BE2C (cell line): ENCODE measurements around the gene RAB6B.
A peak's percentile ranks its signal among the peaks of the same experiment; 100 is the strongest.

Experiments used
- DNase-seq: peaks from one replicate; pipeline ENCODE4 v3.0.0-alpha.2; 2020
- H3K27me3 ChIP-seq: fragments of 250-450 bp; sonication (Bioruptor Pico); 2 replicates; pipeline ENCODE4 v1.5.1; 2020; ENCODE audit warnings: mild to moderate bottlenecking
- H3K36me3 ChIP-seq: fragments of 250-450 bp; sonication (Bioruptor Pico); 2 replicates; pipeline ENCODE4 v1.5.1; 2020; ENCODE audit warnings: mild to moderate bottlenecking
- H3K4me1 ChIP-seq: fragments of 250-450 bp; sonication (Bioruptor Pico); 2 replicates; pipeline ENCODE4 v1.5.1; 2020
- H3K4me3 ChIP-seq: 2 replicates; pipeline ENCODE4 v1.5.1; 2011; ENCODE audit warnings: low read depth, low read length
- H3K9me3 ChIP-seq: fragments of 250-450 bp; sonication (Bioruptor Pico); 2 replicates; pipeline ENCODE4 v1.5.1; 2020
- TF ChIP-seq, protein P1 (sequence below): IDR thresholded peaks from 2 replicates; pipeline ENCODE4 v1.5.1; 2012; ENCODE audit warnings: mild to moderate bottlenecking, low read depth, low read length

Gene RAB6B

DNA sequence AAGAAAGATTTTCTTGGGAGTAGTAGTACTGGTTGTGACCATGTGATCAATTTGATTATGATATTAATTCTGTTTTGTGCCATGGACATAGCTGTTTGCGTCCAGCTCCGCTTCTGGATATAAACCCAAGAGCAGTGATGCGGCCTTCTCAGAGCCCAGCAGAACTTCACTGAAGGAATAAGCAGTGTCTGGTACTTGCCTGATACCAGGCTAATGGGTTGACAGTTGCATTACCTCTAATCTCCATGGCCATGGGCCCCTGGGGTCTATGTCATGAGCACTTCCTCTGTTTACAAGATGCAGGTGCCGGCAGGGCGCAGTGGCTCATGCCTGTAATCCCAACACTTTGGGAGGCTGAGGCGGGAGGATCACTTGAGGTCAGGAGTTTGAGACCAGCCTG, 36.3 kb upstream of the RAB6B start:
- H3K4me1 ChIP-seq, result no peaks in the 10 kb centered on the region; the same call in 1 of the 2 replicates
- H3K36me3 ChIP-seq, result no peaks in the 10 kb centered on the region
- no peak overlapping the region for H3K4me3 ChIP-seq
- H3K27me3 ChIP-seq, result peaks cover 6% of the 10 kb centered on the region; the same call in 1 of the 2 replicates
- TF ChIP-seq, protein P1, sequence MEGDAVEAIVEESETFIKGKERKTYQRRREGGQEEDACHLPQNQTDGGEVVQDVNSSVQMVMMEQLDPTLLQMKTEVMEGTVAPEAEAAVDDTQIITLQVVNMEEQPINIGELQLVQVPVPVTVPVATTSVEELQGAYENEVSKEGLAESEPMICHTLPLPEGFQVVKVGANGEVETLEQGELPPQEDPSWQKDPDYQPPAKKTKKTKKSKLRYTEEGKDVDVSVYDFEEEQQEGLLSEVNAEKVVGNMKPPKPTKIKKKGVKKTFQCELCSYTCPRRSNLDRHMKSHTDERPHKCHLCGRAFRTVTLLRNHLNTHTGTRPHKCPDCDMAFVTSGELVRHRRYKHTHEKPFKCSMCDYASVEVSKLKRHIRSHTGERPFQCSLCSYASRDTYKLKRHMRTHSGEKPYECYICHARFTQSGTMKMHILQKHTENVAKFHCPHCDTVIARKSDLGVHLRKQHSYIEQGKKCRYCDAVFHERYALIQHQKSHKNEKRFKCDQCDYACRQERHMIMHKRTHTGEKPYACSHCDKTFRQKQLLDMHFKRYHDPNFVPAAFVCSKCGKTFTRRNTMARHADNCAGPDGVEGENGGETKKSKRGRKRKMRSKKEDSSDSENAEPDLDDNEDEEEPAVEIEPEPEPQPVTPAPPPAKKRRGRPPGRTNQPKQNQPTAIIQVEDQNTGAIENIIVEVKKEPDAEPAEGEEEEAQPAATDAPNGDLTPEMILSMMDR, result no peak
- no peaks in the 10 kb centered on the region; the same call in 1 of the 2 replicates for H3K9me3 ChIP-seq
- no peak for DNase-seq

DNA sequence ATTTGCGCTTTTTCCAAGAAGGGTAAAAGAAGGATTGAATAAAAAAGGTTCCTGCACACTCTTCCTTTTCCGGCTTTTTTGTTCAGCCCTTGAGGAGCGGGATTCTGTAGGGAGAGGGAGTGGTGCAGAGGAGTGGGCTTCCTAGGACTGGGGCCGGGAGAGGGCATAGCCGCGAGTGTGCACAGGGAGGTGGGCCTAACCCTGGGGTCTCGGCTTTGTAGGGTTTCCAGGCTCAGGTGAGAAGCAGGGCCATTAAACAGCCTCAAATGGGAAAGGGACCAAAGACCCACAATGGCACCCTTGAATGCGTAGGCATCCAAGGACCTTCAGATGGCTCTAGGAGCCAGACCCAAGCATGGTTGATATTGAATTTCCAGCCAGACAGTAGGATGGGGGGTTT, 35.4 kb upstream of the RAB6B start:
- Histone ChIP-seq H3K4me3 (no peak overlapping the region), H3K27me3 (peaks cover 6% of the 10 kb centered on the region; the same call in 1 of the 2 replicates), H3K36me3 (no peaks in the 10 kb centered on the region), H3K4me1 (no peaks in the 10 kb centered on the region; the same call in 1 of the 2 replicates), H3K9me3 (no peaks in the 10 kb centered on the region; the same call in 1 of the 2 replicates)
- DNase-seq, result no peak
- TF ChIP-seq, protein P1, result no peak

DNA sequence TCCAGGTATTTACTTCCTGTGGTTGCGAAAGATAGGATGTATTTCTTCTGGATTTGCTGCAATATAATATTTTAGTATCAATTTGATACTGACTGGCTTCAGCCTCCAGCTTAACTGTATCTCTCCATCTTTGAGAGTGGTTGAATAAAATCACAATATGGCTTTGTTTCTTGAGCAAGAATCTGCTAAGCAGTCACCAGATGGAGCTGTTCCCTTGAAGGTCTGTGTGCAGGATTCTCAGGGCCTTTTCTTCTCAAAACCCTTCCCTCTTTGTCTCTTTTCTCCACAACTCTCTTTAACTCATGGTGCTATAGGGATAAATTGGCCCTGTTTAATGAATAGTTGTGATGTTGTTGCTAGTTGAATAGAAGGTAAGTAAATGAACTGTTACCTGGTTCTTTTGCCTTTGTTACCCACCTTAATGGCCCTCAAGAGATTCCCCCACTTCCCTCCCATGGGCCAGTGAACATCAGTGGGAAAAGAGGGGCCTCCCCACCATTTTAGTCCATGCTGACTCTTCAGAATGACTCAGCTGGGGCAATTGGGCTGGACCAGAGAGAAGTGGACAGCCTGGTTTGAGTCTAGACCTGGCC, 34.8 kb upstream of the RAB6B start:
- H3K36me3 ChIP-seq, result no peaks in the 10 kb centered on the region
- DNase-seq, result peak; percentile 51
- H3K4me3 ChIP-seq, result no peak overlapping the region
- H3K4me1 ChIP-seq, result no peaks in the 10 kb centered on the region; the same call in 1 of the 2 replicates
- no peaks in the 10 kb centered on the region; the same call in 1 of the 2 replicates for H3K9me3 ChIP-seq
- TF ChIP-seq, protein P1, result peak; percentile 84
- H3K27me3 ChIP-seq, result peaks cover 6% of the 10 kb centered on the region; the same call in 1 of the 2 replicates

DNA sequence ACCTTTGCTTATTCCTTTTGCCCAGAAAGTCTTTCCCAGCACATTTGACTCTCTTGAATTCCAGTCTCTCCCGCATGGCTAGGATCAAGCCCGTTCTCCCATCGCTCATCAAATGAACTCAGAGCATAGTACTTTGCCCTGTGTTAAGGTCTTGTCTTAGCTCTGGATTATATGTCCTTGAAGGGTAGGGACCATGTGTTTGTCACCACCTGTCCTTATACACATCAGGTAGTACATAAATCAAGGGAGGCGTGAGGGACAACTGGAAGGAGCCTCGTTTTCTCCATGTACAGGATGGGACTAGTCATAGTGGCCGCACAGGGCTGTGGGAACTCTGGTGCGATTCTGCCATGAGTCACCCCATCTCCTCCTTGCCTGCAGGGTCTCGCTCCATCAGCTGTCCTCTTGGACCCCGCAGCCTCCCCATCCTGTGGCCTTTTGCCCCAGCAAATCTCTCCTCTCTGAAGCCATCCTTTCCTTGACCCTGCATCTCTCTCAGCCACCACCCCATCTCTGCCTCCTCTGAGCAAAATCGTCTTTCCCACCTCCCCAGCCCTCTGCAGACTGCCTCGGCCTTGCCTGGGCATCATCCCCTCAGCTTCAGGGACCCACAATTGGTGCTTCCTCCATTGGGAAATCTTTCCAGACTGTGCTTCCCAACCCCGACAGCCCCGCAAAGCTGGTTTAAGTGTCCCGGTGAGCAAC, 33.4 kb upstream of the RAB6B start:
- TF ChIP-seq, protein P1, result no peak
- no peaks in the 10 kb centered on the region for H3K36me3 ChIP-seq
- no peak for DNase-seq
- peaks cover 6% of the 10 kb centered on the region; the same call in 1 of the 2 replicates for H3K27me3 ChIP-seq
- no peak overlapping the region for H3K4me3 ChIP-seq
- no peaks in the 10 kb centered on the region; the same call in 1 of the 2 replicates for H3K9me3 ChIP-seq
- H3K4me1 ChIP-seq, result no peaks in the 10 kb centered on the region; the same call in 1 of the 2 replicates

DNA sequence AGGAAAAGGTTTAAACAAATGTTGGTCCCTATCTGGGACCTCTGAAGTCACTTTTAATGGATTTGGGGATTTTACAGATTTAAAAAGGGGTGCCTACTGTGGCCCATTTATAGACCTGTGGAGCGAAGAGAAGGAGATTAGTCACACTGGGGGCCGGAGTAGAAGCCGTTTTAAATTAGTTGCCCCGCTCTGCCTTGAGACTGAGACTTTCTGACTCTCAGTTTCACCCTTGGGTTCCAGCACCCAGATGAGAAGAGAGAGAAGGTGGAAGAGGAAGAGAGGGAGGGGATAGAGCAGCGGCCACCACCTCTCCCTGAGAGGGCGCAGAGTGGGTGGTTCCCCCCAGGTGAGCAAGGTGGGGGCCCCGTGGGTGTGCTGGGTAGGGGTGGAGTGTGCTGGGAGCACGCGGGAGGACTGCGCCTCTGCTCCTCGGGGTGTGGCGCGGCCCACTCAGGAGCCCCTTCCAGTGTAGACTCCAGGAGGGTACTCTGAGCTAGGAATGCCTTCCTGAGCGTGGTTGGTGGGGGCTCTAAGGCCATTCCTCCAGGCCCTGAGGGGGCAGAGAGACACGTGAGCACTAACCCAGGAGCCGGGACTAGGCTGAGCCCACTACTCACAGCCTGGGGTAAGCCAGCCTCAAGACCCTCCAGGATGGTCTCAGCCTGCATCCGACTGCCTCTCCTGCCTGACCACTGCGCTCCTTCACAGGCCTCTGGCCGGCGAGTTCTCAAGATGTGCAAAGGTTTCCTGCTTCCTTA, 32.6 kb upstream of the RAB6B start:
- no peak overlapping the region for H3K4me3 ChIP-seq
- peaks cover 6% of the 10 kb centered on the region; the same call in 1 of the 2 replicates for H3K27me3 ChIP-seq
- no peak for DNase-seq
- TF ChIP-seq, protein P1, result no peak
- no peaks in the 10 kb centered on the region for H3K36me3 ChIP-seq
- H3K4me1 ChIP-seq, result no peaks in the 10 kb centered on the region; the same call in 1 of the 2 replicates
- no peaks in the 10 kb centered on the region; the same call in 1 of the 2 replicates for H3K9me3 ChIP-seq
